ENCODE data around the gene ADORA1.

DNA sequence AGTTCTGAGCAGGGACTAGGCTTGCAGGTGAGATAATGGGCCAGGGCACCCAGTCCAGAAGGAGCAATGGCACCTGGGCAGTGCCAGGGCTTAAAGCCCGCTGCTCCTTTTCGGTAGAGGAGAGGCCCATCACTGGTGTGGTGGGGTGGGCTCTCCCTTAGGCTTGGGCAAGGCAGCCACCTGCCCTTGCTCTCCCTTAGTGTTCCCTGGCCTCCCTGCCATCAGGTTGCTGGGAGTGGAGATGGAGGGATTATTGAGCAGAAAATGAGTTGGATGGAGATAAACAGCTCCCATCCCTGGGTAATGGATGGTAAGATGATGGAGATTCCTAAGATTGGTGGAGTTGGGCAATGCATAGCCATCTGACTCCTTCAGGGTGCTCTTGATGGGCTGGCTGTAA is 49.6 kb upstream of the ADORA1 start:
- TF ChIP-seq, protein P1, sequence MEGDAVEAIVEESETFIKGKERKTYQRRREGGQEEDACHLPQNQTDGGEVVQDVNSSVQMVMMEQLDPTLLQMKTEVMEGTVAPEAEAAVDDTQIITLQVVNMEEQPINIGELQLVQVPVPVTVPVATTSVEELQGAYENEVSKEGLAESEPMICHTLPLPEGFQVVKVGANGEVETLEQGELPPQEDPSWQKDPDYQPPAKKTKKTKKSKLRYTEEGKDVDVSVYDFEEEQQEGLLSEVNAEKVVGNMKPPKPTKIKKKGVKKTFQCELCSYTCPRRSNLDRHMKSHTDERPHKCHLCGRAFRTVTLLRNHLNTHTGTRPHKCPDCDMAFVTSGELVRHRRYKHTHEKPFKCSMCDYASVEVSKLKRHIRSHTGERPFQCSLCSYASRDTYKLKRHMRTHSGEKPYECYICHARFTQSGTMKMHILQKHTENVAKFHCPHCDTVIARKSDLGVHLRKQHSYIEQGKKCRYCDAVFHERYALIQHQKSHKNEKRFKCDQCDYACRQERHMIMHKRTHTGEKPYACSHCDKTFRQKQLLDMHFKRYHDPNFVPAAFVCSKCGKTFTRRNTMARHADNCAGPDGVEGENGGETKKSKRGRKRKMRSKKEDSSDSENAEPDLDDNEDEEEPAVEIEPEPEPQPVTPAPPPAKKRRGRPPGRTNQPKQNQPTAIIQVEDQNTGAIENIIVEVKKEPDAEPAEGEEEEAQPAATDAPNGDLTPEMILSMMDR (conservative IDR thresholded peaks at IDR 0.05 in 1 of 2, IDR thresholded peaks at IDR 0.05 in 1 of 2; ENCODE audit: extremely low read depth in 1 of 2, insufficient read depth in 1 of 2, low read depth in 1 of 2, low read length in 2 of 2) = no peak
- TF ChIP-seq EZH2 (IDR thresholded peaks at IDR 0.05; ENCODE audit: borderline replicate concordance, low read length) = no peak
